ENCODE data around the gene MRPL11.
A peak's percentile ranks its signal among the peaks of the same experiment; 100 is the strongest.

MRPL11 gene

DNA sequence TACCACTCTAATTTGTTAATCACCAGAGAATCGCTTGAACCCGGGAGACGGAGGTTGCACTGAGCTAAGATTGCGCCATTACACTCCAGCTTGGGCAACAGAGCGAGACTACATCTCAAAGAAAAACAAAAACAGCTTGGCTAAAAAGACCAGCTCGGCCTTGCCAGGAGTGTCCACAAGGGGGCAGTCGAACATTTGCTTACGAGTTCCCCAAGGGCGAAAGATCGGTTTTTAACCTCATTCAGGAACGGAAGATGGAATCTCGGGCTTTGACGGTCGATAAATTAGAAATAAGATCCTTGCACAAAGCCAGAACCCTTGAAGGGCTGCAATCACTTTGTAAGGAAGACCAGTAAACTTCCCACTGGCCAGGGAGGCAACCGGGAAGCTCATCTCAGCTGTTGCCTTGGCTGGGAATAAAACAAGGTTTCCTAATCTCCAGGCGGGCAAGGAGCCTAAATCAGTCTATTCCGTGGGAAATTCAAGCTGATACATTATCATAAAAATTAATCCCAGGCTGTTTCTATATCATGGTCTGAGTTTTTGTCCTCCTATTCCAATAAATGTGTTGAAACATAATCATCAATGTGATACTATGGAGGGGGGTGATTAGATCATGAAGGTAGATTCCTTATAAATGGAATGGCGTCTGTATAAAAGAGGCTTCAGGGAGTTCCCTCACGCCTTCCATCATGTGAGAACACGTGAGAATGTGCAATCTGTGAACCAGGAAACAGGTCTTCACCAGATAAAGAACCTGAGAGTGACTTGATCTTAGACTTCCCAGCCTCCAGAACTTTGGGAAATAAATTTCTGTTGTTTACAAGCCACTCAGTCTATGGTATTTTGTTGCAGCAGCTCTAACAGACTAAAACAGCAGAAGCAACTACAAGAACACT is 52.2 kb downstream of the MRPL11 start:
- peak; percentile 81 for DNase-seq
